ENCODE data around the gene TMEM255B. TPM values are rescaled to one million over a fixed set of nuclear protein-coding genes. Genes with fewer than 3 reads are reported as not detected.

TMEM255B gene
- total and polyA plus RNA-seq, 11 donors, result 1.4 to 20.3 (median 4.4) TPM

- ATAC-seq (no peak), DNase-seq (peak in 1 of 5 donors; percentile 59)
- no peaks in the 10 kb centered on the region for H3K36me3 ChIP-seq
- 60 to 86% (median 82%) methylated on average over 6 to 11 of the region's 11 CpGs for WGBS, 4 donors
- intact Hi-C loops (cut with DNase I), result loop anchor here in 1 of 10 donors (5.0 kb wide), 1 partner anchor 408 kb away; no protein-coding TSS in a partner anchor
- no peaks in the 10 kb centered on the region for H3K9me3 ChIP-seq
- H3K27ac ChIP-seq, result peak overlapping the region in 1 of 12 donors; percentile 27
- H3K4me1 ChIP-seq, result peaks cover 0 to 48% (median 36%) of the 10 kb centered on the region in 12 donors
- H3K4me3 ChIP-seq, result no peak overlapping the region
- no peaks in the 10 kb centered on the region for H3K27me3 ChIP-seq
- TF ChIP-seq POLR2A (IDR thresholded peaks at IDR 0.05), result no peak
- no peak for TF ChIP-seq CTCF (IDR thresholded peaks at IDR 0.05)
Measured at GRCh38 chr13:113814435-113814821, 55.4 kb downstream of the TMEM255B start.

- DNase-seq (peak in 1 of 5 donors; percentile 61), ATAC-seq (peak in 1 of 4 donors; percentile 10)
- intact Hi-C loops (cut with DNase I), result loop anchor here in 9 of 10 donors (1.0 to 5.0 kb wide), 11 partner anchors 47 to 419 kb away; partner anchors contain the start of genes GAS6 (in 2 of the 9) and CDC16 (in 1 of the 9)
- Histone ChIP-seq H3K27me3 (no peaks in the 10 kb centered on the region), H3K4me3 (peak overlapping the region in 9 of 12 donors; percentile 4 to 44 (median 36)), H3K27ac (peak overlapping the region in 2 of 12 donors; percentile 2 to 19), H3K36me3 (peaks cover 0 to 4% (median 0%) of the 10 kb centered on the region in 9 donors), H3K9me3 (no peaks in the 10 kb centered on the region), H3K4me1 (peaks cover 2 to 58% (median 45%) of the 10 kb centered on the region in 12 donors)
- TF ChIP-seq CTCF (IDR thresholded peaks at IDR 0.05) (no peak), POLR2A (IDR thresholded peaks at IDR 0.05) (no peak)
- 69 to 77% (median 75%) methylated on average over 42 of the region's 42 CpGs for WGBS, 4 donors
Measured at GRCh38 chr13:113815151-113816058, 56.4 kb downstream of the TMEM255B start.

GRCh38 chr13:113816254-113816929 is 57.4 kb downstream of the TMEM255B start:
- Histone ChIP-seq H3K4me1 (peaks cover 10 to 68% (median 55%) of the 10 kb centered on the region in 12 donors), H3K4me3 (peak overlapping the region in 3 of 12 donors; percentile 36 to 43 (median 43))
- WGBS, 4 donors, result 61 to 69% (median 64%) methylated on average over 25 of the region's 25 CpGs

More at GRCh38 chr13:113816254-113816929, 57.4 kb downstream of the TMEM255B start:
- Histone ChIP-seq H3K27ac (no peak overlapping the region), H3K9me3 (no peaks in the 10 kb centered on the region), H3K27me3 (no peaks in the 10 kb centered on the region), H3K36me3 (peaks cover 0 to 8% (median 0%) of the 10 kb centered on the region in 9 donors)
- ATAC-seq (no peak), DNase-seq (peak in 1 of 5 donors; percentile 58)
- intact Hi-C loops (cut with DNase I), result loop anchor here in 9 of 10 donors (1.0 to 5.0 kb wide), 11 partner anchors 46 to 418 kb away; partner anchors contain the start of genes GAS6 (in 2 of the 9) and CDC16 (in 1 of the 9)
- TF ChIP-seq POLR2A (IDR thresholded peaks at IDR 0.05) (no peak), CTCF (IDR thresholded peaks at IDR 0.05) (no peak)
